CD8-positive, alpha-beta memory T cell (primary cell): ENCODE results near the gene TMEM59. TPM values are rescaled to one million over a fixed set of nuclear protein-coding genes. Genes with fewer than 3 reads are reported as not detected.
A peak's percentile ranks its signal among the peaks of the same experiment; 100 is the strongest.

Source experiments
- CTCF ChIA-PET: fragments of 350-600 bp; sonication (Branson Sonifier 250); formaldehyde crosslinking; loops from one replicate; lab custom pipeline; 2021; ENCODE audit warnings: antibody characterized with exemption; lab: Charles Lee
- POLR2A ChIA-PET: fragments of 350-600 bp; sonication (Branson Sonifier 250); formaldehyde crosslinking; loops from one replicate; lab custom pipeline; 2021; ENCODE audit warnings: antibody characterized with exemption; lab: Charles Lee
- DNase-seq, 5 donors: peaks; one replicate each; pipeline versions ENCODE4 v3.0.0 to v3.0.0-alpha.2; 2020 to 2022; ENCODE audit warnings: mixed read lengths in 1 of 5
- H3K27ac ChIP-seq: one replicate; pipeline ENCODE4 v1.7.0; 2013; ENCODE audit warnings: low read depth, mild to moderate bottlenecking, low read length, moderate library complexity
- H3K27me3 ChIP-seq: 2 replicates; pipeline ENCODE4 v1.7.0; 2013; ENCODE audit warnings: low read length, mild to moderate bottlenecking; ENCODE audit not compliant: insufficient read depth, poor library complexity, severe bottlenecking
- H3K36me3 ChIP-seq: 2 replicates; pipeline ENCODE4 v1.7.0; 2013; ENCODE audit warnings: mild to moderate bottlenecking, low read length, moderate library complexity; ENCODE audit not compliant: insufficient read depth
- H3K4me1 ChIP-seq: 2 replicates; pipeline ENCODE4 v1.7.0; 2013; ENCODE audit warnings: mild to moderate bottlenecking, low read length, moderate library complexity; ENCODE audit not compliant: insufficient read depth
- H3K4me3 ChIP-seq: 2 replicates; pipeline ENCODE4 v1.7.0; 2013; ENCODE audit warnings: mild to moderate bottlenecking, low read length
- H3K9me3 ChIP-seq: 2 replicates; pipeline ENCODE4 v1.7.0; 2013; ENCODE audit warnings: mild to moderate bottlenecking, low read length
- H3K27ac Mint-ChIP-seq, 8 donors: one replicate each; pipeline ENCODE4 v1.8.0; 2020 to 2021; ENCODE audit warnings: mixed read lengths in 8 of 8, mild to moderate bottlenecking in 6 of 8, inconsistent platforms in 3 of 8, moderate library complexity in 3 of 8
- H3K27me3 Mint-ChIP-seq, 2 donors: one replicate each; pipeline ENCODE4 v1.8.0; 2020 to 2021; ENCODE audit warnings: mixed read lengths in 2 of 2, mild to moderate bottlenecking in 1 of 2, moderate library complexity in 1 of 2
- H3K36me3 Mint-ChIP-seq, 3 donors: one replicate each; pipeline ENCODE4 v1.8.0; 2020 to 2021; ENCODE audit warnings: mixed read lengths in 3 of 3, inconsistent platforms in 1 of 3, mild to moderate bottlenecking in 1 of 3
- H3K4me1 Mint-ChIP-seq, 3 donors: one replicate each; pipeline ENCODE4 v1.8.0; 2020 to 2021; ENCODE audit warnings: mixed read lengths in 3 of 3, inconsistent platforms in 1 of 3, mild to moderate bottlenecking in 1 of 3
- H3K4me3 Mint-ChIP-seq, 7 donors: one replicate each; pipeline ENCODE4 v1.8.0; 2020 to 2021; ENCODE audit warnings: mixed read lengths in 7 of 7, mild to moderate bottlenecking in 6 of 7, moderate library complexity in 4 of 7, inconsistent platforms in 2 of 7
- H3K9me3 Mint-ChIP-seq, 5 donors: one replicate each; pipeline ENCODE4 v1.8.0; 2020 to 2022; ENCODE audit warnings: mixed read lengths in 5 of 5, mild to moderate bottlenecking in 3 of 5, moderate library complexity in 2 of 5, inconsistent platforms in 1 of 5
- polyA plus RNA-seq: library from polyadenylated mRNA; unstranded; fragments of 300-500 nt; fragmentation: Illumina TruSeq; gene quantifications from one replicate; pipeline ENCODE4 v1.2.3, GENCODE V29; 2021
- total RNA-seq, 2 experiments: library from RNA; stranded (reverse); gene quantifications; one replicate each; pipeline ENCODE4 v1.2.3, GENCODE V29; 2021

The TMEM59 gene
- total and polyA plus RNA-seq, 3 experiments from 2014 or later, result 140 to 580 (median 149) TPM

DNA sequence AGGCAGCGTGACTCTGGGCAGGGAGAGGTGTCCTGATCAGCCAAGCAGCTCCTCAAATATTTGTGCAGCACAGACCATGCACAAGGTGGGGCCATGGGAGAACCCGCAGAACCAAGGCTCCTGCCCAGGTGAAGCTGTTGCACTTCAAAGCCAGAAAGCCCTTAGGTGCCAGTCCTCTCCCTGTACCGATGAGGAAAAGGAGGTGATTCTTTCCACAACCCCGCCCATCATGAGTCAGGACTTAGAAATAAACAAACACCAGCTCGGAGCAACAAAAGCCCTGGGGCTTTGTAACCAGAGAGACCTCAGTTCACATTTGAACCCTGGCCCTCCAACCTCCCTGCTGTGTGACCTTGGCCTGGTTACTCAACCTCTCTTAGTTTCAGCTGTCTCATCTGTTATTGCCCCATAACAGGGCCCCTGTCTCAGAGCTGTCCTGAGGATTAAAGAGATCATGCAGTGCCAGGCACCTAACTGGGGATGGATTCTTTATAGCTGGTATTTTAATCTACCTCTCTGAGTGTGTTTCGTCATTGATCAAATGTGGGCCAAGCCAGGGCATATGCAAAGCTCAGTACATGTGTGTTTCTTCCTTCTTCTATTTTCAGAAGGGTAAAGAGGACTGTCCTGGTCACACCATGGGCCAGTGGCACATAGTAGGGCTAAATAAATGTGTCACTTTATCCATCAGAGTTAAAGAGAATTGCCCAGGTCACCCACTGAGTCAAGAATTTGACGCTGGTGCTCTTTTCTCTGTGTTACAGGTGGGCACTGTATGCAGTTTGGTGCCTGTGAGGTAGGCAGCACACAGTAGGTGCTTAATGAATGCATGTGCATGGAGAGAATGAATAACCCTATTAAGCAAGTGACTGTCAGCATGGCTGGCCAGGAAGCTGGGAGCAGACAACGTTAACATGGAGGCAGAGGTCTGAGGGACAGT, 36.4 kb downstream of the TMEM59 start:
- Histone ChIP-seq H3K4me1 (no peaks in the 10 kb centered on the region), H3K4me3 (no peak overlapping the region), H3K36me3 (no peaks in the 10 kb centered on the region), H3K27ac (no peak overlapping the region), H3K9me3 (no peaks in the 10 kb centered on the region), H3K27me3 (peaks cover 3% of the 10 kb centered on the region)
- Mint-ChIP-seq H3K27me3 (peaks cover 6 to 28% of the 10 kb centered on the region in 2 donors), H3K4me3 (no peak overlapping the region), H3K4me1 (no peaks in the 10 kb centered on the region), H3K27ac (no peak overlapping the region), H3K36me3 (no peaks in the 10 kb centered on the region), H3K9me3 (no peaks in the 10 kb centered on the region)
- CTCF ChIA-PET, result no interaction called here
- no peak for DNase-seq
- POLR2A ChIA-PET, result no interaction called here

DNA sequence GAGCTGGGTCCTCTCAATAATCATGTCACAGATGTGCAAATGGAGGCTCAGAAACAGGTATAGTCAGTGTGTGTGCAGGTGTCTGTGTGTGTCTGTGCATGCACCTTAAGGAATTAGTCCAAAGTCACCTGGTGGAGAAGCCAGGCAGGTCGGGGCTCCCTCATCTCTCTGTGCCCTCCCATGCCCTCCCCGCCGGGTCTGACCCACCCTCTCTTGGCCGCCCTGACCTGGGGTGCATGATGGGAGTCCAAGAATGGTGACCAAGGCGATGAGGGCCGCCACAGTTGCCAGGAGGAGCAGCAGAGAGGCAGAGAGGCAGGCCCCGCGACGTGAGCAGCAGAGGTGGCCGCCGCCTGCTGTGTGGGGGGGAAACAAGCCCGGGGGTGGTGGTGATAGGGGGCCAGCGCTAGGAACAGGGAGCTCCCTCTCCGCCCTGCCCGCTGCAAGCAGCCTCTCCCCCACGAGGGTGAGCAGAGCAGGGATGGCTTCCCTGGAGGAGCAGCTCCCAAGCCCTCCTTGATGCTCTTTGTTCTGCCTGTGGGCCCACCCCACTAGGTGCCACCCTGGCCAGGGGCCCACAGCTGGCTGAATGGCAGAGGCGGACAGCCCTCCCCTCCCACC, 38.9 kb downstream of the TMEM59 start:
- Histone ChIP-seq H3K36me3 (no peaks in the 10 kb centered on the region), H3K9me3 (no peaks in the 10 kb centered on the region), H3K27ac (no peak overlapping the region), H3K27me3 (peaks cover 3% of the 10 kb centered on the region), H3K4me1 (no peaks in the 10 kb centered on the region), H3K4me3 (no peak overlapping the region)
- CTCF ChIA-PET, result no interaction called here
- H3K9me3 Mint-ChIP-seq, result no peaks in the 10 kb centered on the region
- H3K27me3 Mint-ChIP-seq, result peaks cover 14 to 44% of the 10 kb centered on the region in 2 donors
- H3K27ac Mint-ChIP-seq, result no peak overlapping the region
- no peak for DNase-seq
- H3K36me3 Mint-ChIP-seq, result no peaks in the 10 kb centered on the region
- POLR2A ChIA-PET, result no interaction called here
- H3K4me3 Mint-ChIP-seq, result no peak overlapping the region
- H3K4me1 Mint-ChIP-seq, result no peaks in the 10 kb centered on the region

DNA sequence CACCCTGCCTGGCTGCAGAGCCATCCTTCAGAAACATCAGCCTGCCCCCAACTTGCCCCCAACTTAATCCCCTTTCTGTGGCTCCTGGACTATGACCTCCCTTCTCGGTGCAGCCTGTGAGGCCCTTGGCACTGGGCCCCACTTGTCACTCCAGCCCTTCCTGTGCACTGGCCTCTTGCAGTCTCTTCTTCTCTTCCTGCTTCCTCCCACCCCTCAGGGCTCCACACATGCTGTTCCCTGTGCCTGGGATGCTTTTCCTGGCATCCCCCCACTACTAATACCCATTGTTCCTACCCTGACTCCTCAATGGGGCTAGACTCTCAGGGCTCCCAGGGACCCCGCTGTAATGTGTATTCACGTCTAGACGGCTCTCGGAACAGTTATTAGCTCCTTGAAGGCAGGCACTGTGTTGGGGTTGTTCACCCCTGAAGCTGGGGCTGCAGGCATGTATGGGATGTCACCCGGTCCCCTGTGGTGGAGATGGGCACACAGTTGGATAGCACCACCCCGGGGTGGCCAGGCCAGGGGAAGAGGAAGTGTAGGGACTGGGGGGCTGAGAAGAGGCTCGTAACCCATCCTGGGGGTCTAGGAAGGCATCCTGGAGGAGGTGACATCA, 39.5 kb downstream of the TMEM59 start:
- ChIA-PET POLR2A (no interaction called here), CTCF (no interaction called here)
- no peak for DNase-seq
- H3K4me1 Mint-ChIP-seq, result no peaks in the 10 kb centered on the region
- H3K27ac ChIP-seq, result no peak overlapping the region
- peak overlapping the region in 1 of 7 donors; percentile 55 for H3K4me3 Mint-ChIP-seq
- no peak overlapping the region for H3K27ac Mint-ChIP-seq
- no peaks in the 10 kb centered on the region for H3K9me3 Mint-ChIP-seq
- H3K4me3 ChIP-seq, result no peak overlapping the region
- peaks cover 14 to 49% of the 10 kb centered on the region in 2 donors for H3K27me3 Mint-ChIP-seq
- H3K9me3 ChIP-seq, result no peaks in the 10 kb centered on the region
- no peaks in the 10 kb centered on the region for H3K36me3 ChIP-seq
- H3K27me3 ChIP-seq, result peaks cover 3% of the 10 kb centered on the region
- H3K36me3 Mint-ChIP-seq, result no peaks in the 10 kb centered on the region
- no peaks in the 10 kb centered on the region for H3K4me1 ChIP-seq

DNA sequence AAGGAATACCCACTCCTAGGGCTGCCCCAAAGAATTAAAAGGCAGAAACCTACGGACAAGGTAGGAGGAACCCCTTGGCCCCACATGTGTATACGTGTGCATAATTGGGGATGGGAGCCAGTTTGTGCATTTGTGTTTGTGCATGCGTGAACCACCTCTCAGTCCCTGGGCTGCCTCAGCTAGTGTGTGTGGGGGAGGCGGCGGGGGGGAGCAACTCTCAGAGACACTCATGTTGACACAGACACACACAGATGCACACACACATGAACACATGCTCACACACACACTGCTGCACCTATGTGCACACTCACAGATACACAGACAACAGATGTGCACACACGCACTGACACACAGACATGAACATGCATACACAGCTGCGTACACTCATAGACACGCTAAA, 40.1 kb downstream of the TMEM59 start:
- no peaks in the 10 kb centered on the region for H3K36me3 Mint-ChIP-seq

DNA sequence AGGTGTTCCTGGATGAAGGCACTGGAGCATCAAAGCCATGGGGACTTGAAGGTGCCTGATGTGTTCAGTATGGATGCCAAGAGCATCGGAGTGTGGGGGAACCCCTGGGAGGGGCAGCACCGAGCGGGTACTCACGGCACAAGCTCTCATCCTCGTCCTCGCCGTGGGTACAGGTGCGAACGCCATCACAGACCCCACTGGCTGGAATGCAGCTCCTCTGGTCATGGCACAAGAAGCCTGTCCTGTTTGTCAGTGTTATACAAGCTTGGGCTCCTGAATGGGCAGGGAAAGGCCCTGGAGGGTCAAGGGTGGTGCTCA, 41.0 kb downstream of the TMEM59 start:
- Histone ChIP-seq H3K4me1 (no peaks in the 10 kb centered on the region), H3K9me3 (no peaks in the 10 kb centered on the region), H3K36me3 (no peaks in the 10 kb centered on the region), H3K4me3 (no peak overlapping the region), H3K27ac (no peak overlapping the region), H3K27me3 (peaks cover 3% of the 10 kb centered on the region)
- Mint-ChIP-seq H3K4me1 (no peaks in the 10 kb centered on the region), H3K9me3 (no peaks in the 10 kb centered on the region), H3K27me3 (peaks cover 14 to 45% of the 10 kb centered on the region in 2 donors), H3K36me3 (no peaks in the 10 kb centered on the region), H3K27ac (no peak overlapping the region), H3K4me3 (no peak overlapping the region)
- no peak for DNase-seq
- POLR2A ChIA-PET, result no interaction called here
- CTCF ChIA-PET, result no interaction called here

More for the DNA sequence above, 40.1 kb downstream of the TMEM59 start:
- no peaks in the 10 kb centered on the region for H3K4me1 ChIP-seq
- Mint-ChIP-seq H3K4me1 (no peaks in the 10 kb centered on the region), H3K27ac (no peak overlapping the region), H3K27me3 (peaks cover 14 to 52% of the 10 kb centered on the region in 2 donors), H3K9me3 (no peaks in the 10 kb centered on the region), H3K4me3 (no peak overlapping the region)
- POLR2A ChIA-PET, result interaction anchor here (0.6 kb wide), 1 partner anchor 1206 kb away, joined by 3 read pairs; no protein-coding TSS in a partner anchor
- H3K27me3 ChIP-seq, result peaks cover 3% of the 10 kb centered on the region
- DNase-seq, result no peak
- H3K36me3 ChIP-seq, result no peaks in the 10 kb centered on the region
- CTCF ChIA-PET, result no interaction called here
- H3K4me3 ChIP-seq, result no peak overlapping the region
- H3K9me3 ChIP-seq, result no peaks in the 10 kb centered on the region
- no peak overlapping the region for H3K27ac ChIP-seq

DNA sequence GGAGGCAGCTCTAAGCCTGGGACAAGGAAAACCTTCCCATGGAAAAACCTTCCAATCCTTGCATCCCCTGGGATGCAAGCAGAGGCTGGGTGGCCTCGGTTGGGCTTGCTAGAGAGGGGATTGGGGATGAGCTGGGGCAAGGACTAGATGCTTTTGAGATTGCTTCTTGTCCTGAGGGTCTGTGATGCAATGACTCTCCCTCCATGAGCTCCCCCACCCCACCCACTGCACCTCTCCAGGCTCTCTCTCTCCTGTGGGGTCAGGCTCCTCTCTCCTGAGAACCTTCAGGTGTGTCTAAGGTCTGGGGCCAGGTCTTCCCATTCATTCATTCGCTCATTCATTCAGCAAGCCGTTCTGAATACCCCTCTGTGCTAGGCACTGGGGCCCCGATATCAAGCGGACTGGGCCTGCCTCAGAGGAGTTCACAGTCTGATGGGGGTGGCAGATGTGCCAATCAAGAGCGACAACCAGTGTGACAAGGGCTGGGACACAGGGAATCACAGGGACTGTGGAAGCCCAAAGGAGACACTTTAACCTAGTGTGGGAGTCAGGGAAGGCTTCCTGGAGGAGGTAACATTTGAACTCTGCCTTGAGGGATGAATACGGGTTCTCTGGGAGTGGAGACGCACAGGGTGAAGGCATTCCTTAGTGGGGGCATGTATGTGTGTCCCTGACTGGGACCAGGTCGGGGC, 41.5 kb downstream of the TMEM59 start:
- CTCF ChIA-PET, result no interaction called here
- H3K9me3 ChIP-seq, result no peaks in the 10 kb centered on the region
- no peaks in the 10 kb centered on the region for H3K9me3 Mint-ChIP-seq
- H3K4me1 ChIP-seq, result no peaks in the 10 kb centered on the region
- peaks cover 14 to 43% of the 10 kb centered on the region in 2 donors for H3K27me3 Mint-ChIP-seq
- H3K36me3 ChIP-seq, result no peaks in the 10 kb centered on the region
- no peak overlapping the region for H3K4me3 Mint-ChIP-seq
- H3K36me3 Mint-ChIP-seq, result no peaks in the 10 kb centered on the region
- no peaks in the 10 kb centered on the region for H3K4me1 Mint-ChIP-seq
- POLR2A ChIA-PET, result no interaction called here
- DNase-seq, result no peak
- no peak overlapping the region for H3K4me3 ChIP-seq
- peaks cover 3% of the 10 kb centered on the region for H3K27me3 ChIP-seq
- no peak overlapping the region for H3K27ac ChIP-seq
- H3K27ac Mint-ChIP-seq, result peak overlapping the region in 1 of 8 donors; percentile 38

DNA sequence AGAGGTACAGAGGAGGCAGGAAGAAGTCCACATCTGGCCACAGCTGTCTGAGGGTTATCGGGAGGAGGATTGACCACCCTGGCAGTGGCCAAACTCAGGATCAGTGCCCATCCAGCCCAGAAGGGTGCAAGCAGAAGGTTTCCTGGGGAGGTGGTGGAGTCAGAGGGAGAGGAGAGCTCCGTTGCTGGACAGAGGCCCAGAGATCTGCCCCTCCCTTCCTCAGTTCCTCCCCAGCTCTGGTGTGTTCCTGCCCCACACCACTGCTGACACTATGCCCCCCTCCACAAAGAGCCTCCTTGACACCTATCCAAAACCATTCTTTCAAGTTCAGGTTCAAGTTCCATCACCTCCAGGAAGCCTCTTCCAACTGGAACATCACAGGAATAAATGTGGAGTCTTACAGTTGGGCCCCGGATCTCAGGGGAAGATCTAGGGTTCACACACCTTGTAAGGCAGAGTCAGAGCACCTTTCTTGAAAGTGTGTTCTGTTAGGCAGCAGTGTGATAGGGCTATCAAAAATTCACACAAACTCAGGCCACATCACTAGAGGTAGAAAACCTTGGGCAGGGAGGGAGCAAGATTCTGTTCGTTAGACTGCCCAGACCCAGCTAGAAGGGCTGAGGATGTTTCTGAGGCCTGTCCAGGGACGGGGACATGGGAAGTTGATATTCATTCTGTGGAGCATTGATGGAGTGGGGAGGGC, 42.4 kb downstream of the TMEM59 start:
- CTCF ChIA-PET, result no interaction called here
- Mint-ChIP-seq H3K36me3 (no peaks in the 10 kb centered on the region), H3K27me3 (peaks cover 14 to 39% of the 10 kb centered on the region in 2 donors), H3K4me1 (no peaks in the 10 kb centered on the region), H3K27ac (no peak overlapping the region), H3K4me3 (peak overlapping the region in 1 of 7 donors; percentile 62), H3K9me3 (no peaks in the 10 kb centered on the region)
- Histone ChIP-seq H3K27ac (no peak overlapping the region), H3K4me3 (no peak overlapping the region), H3K27me3 (peaks cover 3% of the 10 kb centered on the region), H3K4me1 (no peaks in the 10 kb centered on the region), H3K9me3 (no peaks in the 10 kb centered on the region), H3K36me3 (no peaks in the 10 kb centered on the region)
- POLR2A ChIA-PET, result no interaction called here
- no peak for DNase-seq
